Calu3 (cell line): ENCODE results near the gene PCSK5. TPM values are rescaled to one million over a fixed set of nuclear protein-coding genes. Genes with fewer than 3 reads are reported as not detected.

Experiments used
- BruUV-seq: library from RNA; stranded (reverse); fragments of 400-500 nt; replicated peaks from 2 replicates; lab custom pipeline; 2021; lab: Mats Ljungman, UMichigan
- CTCF ChIA-PET: fragments of 300-600 bp; sonication (Branson Sonifier 250); formaldehyde crosslinking; loops from one replicate; lab custom pipeline; 2022; ENCODE audit warnings: antibody characterized with exemption; lab: Charles Lee
- DNase-seq: peaks from one replicate; pipeline ENCODE4 v3.0.0; 2022
- H3K27ac Mint-ChIP-seq: one replicate; pipeline ENCODE4 v1.8.0; 2022; ENCODE audit warnings: mixed read lengths; ENCODE audit not compliant: unreplicated experiment
- H3K27me3 Mint-ChIP-seq: one replicate; pipeline ENCODE4 v1.8.0; 2022; ENCODE audit warnings: mixed read lengths; ENCODE audit not compliant: unreplicated experiment
- H3K36me3 Mint-ChIP-seq: one replicate; pipeline ENCODE4 v1.8.0; 2022; ENCODE audit warnings: mild to moderate bottlenecking, moderate library complexity, mixed read lengths; ENCODE audit not compliant: insufficient read depth, unreplicated experiment
- H3K4me1 Mint-ChIP-seq: one replicate; pipeline ENCODE4 v1.8.0; 2022; ENCODE audit warnings: mild to moderate bottlenecking, low read depth, mixed read lengths; ENCODE audit not compliant: unreplicated experiment
- H3K4me3 Mint-ChIP-seq: one replicate; pipeline ENCODE4 v1.8.0; 2022; ENCODE audit warnings: mild to moderate bottlenecking, low read depth, moderate library complexity, mixed read lengths; ENCODE audit not compliant: unreplicated experiment
- H3K9me3 Mint-ChIP-seq: one replicate; pipeline ENCODE4 v1.8.0; 2022; ENCODE audit warnings: low read depth, mixed read lengths; ENCODE audit not compliant: unreplicated experiment
- intact Hi-C: fragments of 100-400 bp; cut with micrococcal nuclease; formaldehyde crosslinking; loops from one replicate; pipeline ENCODE4 v1.10.0; 2022; ENCODE audit not compliant: unreplicated experiment
- total RNA-seq: library from RNA; stranded (reverse); gene quantifications from 2 replicates; pipeline ENCODE4 v1.2.3, GENCODE V29; 2022
- TF ChIP-seq, protein P1 (sequence below): fragments of 200-600 bp; IDR thresholded peaks from one replicate; pipeline ENCODE4 v1.8.0; 2022; ENCODE audit warnings: antibody characterized with exemption; ENCODE audit not compliant: unreplicated experiment

The PCSK5 gene
- total RNA-seq, 1 experiment from 2014 or later: 38.4 TPM

DNA sequence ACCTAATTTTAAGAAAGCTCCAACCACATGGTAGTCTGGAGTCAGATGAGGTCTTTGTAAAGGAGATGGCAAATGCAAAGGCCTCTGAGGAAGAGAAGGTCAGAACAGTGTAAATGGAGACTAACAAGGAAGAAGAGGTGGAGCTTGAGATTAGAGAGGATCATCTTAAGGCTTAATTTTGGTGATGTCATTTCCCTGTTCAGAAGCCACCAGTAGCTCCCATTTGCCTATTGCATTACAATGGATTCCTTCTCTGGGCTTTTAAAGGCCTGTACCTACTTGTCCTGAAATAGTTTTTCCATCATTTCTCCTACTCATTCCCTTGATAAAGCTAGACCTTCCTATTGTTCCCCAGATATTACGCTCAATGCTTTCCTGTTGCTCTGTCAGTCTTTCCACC lies 16.1 kb downstream of the PCSK5 start:
- no peak overlapping the region for H3K4me3 Mint-ChIP-seq
- peaks cover 69% of the 10 kb centered on the region for H3K4me1 Mint-ChIP-seq
- no peaks in the 10 kb centered on the region for H3K9me3 Mint-ChIP-seq
- BruUV-seq: no TSS peak
- intact Hi-C loops: no loop called here
- no peaks in the 10 kb centered on the region for H3K36me3 Mint-ChIP-seq
- no peaks in the 10 kb centered on the region for H3K27me3 Mint-ChIP-seq
- peak overlapping the region; percentile 91 for H3K27ac Mint-ChIP-seq
- TF ChIP-seq, protein P1, sequence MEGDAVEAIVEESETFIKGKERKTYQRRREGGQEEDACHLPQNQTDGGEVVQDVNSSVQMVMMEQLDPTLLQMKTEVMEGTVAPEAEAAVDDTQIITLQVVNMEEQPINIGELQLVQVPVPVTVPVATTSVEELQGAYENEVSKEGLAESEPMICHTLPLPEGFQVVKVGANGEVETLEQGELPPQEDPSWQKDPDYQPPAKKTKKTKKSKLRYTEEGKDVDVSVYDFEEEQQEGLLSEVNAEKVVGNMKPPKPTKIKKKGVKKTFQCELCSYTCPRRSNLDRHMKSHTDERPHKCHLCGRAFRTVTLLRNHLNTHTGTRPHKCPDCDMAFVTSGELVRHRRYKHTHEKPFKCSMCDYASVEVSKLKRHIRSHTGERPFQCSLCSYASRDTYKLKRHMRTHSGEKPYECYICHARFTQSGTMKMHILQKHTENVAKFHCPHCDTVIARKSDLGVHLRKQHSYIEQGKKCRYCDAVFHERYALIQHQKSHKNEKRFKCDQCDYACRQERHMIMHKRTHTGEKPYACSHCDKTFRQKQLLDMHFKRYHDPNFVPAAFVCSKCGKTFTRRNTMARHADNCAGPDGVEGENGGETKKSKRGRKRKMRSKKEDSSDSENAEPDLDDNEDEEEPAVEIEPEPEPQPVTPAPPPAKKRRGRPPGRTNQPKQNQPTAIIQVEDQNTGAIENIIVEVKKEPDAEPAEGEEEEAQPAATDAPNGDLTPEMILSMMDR: no peak
- CTCF ChIA-PET: interaction anchor here (0.8 kb wide), 1 partner anchor 21 kb away, joined by 3 read pairs; no protein-coding TSS in a partner anchor
- DNase-seq: no peak

DNA sequence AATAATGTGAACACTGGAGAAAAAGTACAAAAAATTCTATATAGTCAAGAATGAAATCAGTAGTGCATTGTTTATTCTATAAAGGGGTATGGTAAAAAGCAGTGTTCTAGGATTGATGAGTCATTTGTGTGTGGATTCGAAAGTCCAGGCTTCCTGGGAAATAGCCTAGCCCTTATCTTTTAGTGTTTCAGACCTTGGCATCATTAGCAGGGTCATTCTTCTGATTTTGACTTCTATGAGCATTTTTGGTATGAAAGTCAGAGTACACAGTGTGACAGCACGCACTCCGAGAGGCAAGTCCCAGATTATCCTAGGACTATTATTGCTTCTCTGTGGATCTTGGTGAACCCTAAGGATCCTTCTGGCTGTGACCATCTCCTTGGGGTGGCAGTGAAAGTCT lies 16.9 kb downstream of the PCSK5 start:
- intact Hi-C loops: no loop called here
- H3K4me3 Mint-ChIP-seq: peak overlapping the region; percentile 37
- H3K27me3 Mint-ChIP-seq: no peaks in the 10 kb centered on the region
- no peaks in the 10 kb centered on the region for H3K9me3 Mint-ChIP-seq
- peak overlapping the region; percentile 91 for H3K27ac Mint-ChIP-seq
- no peak for DNase-seq
- TF ChIP-seq, protein P1: no peak
- H3K36me3 Mint-ChIP-seq: no peaks in the 10 kb centered on the region
- CTCF ChIA-PET: no interaction called here
- H3K4me1 Mint-ChIP-seq: peaks cover 71% of the 10 kb centered on the region
- BruUV-seq: no TSS peak

DNA sequence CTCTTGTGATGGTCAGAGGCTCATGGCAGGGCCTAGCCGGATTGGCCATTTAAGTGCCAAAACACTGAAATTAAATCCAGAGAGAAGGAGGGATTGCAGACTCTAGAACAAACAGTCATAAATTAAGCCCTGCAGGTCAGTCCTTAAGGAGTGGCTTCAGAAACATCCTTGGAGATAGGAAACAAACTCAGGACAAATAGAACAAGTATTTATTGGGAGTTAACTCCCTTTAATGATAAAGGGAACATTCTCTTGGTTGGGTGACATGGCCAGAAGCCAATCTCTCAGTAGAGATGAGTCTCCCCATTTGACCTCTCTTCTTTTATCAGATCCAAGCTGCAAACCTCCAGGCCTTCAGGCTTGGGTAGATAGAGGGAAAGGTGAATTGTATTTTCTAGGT lies 17.4 kb downstream of the PCSK5 start:
- no TSS peak for BruUV-seq
- Mint-ChIP-seq H3K9me3 (no peaks in the 10 kb centered on the region), H3K4me3 (no peak overlapping the region), H3K27me3 (no peaks in the 10 kb centered on the region), H3K36me3 (no peaks in the 10 kb centered on the region), H3K27ac (peak overlapping the region; percentile 91), H3K4me1 (peaks cover 72% of the 10 kb centered on the region)
- CTCF ChIA-PET: no interaction called here
- TF ChIP-seq, protein P1: no peak
- no peak for DNase-seq
- intact Hi-C loops: no loop called here

DNA sequence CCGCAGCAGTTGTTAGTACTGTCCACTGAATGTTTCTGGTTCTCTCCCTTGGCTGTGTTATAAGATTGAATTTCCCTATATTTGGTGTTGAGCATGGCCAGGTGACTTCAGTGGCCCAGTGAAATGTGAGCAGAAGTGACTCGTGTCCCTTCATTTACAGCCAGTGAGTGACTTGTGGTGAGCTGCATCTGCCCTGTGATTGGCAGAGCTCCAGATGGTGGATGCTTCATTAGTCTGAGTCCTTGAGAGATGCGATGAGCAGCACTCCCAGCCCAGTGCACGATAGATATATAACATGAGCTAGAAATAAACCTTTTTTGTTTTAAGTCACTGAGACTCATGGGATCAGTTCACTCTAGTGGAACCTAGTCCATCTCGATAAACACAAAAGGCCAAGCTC lies 19.3 kb downstream of the PCSK5 start:
- peak overlapping the region; percentile 91 for H3K27ac Mint-ChIP-seq
- no peaks in the 10 kb centered on the region for H3K9me3 Mint-ChIP-seq
- peaks cover 8% of the 10 kb centered on the region for H3K36me3 Mint-ChIP-seq
- peaks cover 82% of the 10 kb centered on the region for H3K4me1 Mint-ChIP-seq
- TF ChIP-seq, protein P1: no peak
- intact Hi-C loops: no loop called here
- CTCF ChIA-PET: no interaction called here
- no peak overlapping the region for H3K4me3 Mint-ChIP-seq
- BruUV-seq: no TSS peak
- H3K27me3 Mint-ChIP-seq: no peaks in the 10 kb centered on the region
- no peak for DNase-seq
